Uterus (tissue), 4 donors: Measurements from ENCODE around the gene MX1. TPM values are rescaled to one million over a fixed set of nuclear protein-coding genes. Genes with fewer than 3 reads are reported as not detected.

Source experiments
- DNase-seq, 2 donors: peaks; one replicate each; pipeline ENCODE4 v3.0.0-alpha.2; 2019 to 2020
- H3K27ac ChIP-seq, 2 donors: fragments of 200-600 bp; sonication (generic); 1 replicate in 1 of 2; 2 replicates in 1 of 2; pipeline ENCODE4 v1.5.1; 2016 to 2018
- H3K27me3 ChIP-seq, 2 donors: fragments of 200-600 bp; sonication (generic); one replicate each; pipeline ENCODE4 v1.5.1; 2018 to 2019; ENCODE audit warnings: control low read depth in 1 of 2
- H3K36me3 ChIP-seq, 2 donors: fragments of 200-600 bp; sonication (generic); one replicate each; pipeline ENCODE4 v1.5.1; 2019; ENCODE audit warnings: control low read depth in 1 of 2
- H3K4me1 ChIP-seq, 2 donors: fragments of 200-600 bp; sonication (generic); one replicate each; pipeline ENCODE4 v1.5.1; 2018 to 2019; ENCODE audit warnings: control low read depth in 1 of 2
- H3K4me3 ChIP-seq, 2 donors: fragments of 200-600 bp; sonication (generic); 1 replicate in 1 of 2; 2 replicates in 1 of 2; pipeline ENCODE4 v1.5.1; 2018 to 2019; ENCODE audit warnings: mild to moderate bottlenecking in 1 of 2
- H3K9me3 ChIP-seq, 2 donors: fragments of 200-600 bp; sonication (generic); one replicate each; pipeline ENCODE4 v1.5.1; 2019; ENCODE audit warnings: control low read depth in 1 of 2
- POLR2A ChIP-seq, 2 donors: fragments of 450-650 bp; IDR thresholded peaks; one replicate each; pipeline ENCODE4 v1.6.1; 2016; ENCODE audit warnings: antibody characterized with exemption in 2 of 2, mild to moderate bottlenecking in 1 of 2, moderate library complexity in 1 of 2
- intact Hi-C: fragments of 100-400 bp; cut with DNase I; formaldehyde crosslinking; loops from one replicate; pipeline ENCODE4 v1.15.1; 2023; ENCODE audit warnings: low total_unique reads
- total RNA-seq, 4 donors: library from RNA; depleted of rRNA in 3 of 4; stranded (reverse); fragments of >200 nt in 3 of 4; gene quantifications; one replicate each; pipeline versions ENCODE4 v1.1.0 to v1.2.4, GENCODE V29; 2014 to 2023
- TF ChIP-seq, protein P1 (sequence below), 4 experiments: fragments of 200-600 bp in 2 of 4; fragments of 450-650 bp in 2 of 4; sonication (generic) in 2 of 4; IDR thresholded peaks; one replicate each; pipeline ENCODE4 v1.5.1; 2016 to 2019; ENCODE audit warnings: antibody characterized with exemption in 4 of 4, mild to moderate bottlenecking in 2 of 4, moderate library complexity in 1 of 4
- donor health status: DM: yes; HTN: yes; CAD: no.

MX1 gene
- total RNA-seq, 4 donors from 2014 or later, result 23.5 to 96.3 (median 33.4) TPM

DNA sequence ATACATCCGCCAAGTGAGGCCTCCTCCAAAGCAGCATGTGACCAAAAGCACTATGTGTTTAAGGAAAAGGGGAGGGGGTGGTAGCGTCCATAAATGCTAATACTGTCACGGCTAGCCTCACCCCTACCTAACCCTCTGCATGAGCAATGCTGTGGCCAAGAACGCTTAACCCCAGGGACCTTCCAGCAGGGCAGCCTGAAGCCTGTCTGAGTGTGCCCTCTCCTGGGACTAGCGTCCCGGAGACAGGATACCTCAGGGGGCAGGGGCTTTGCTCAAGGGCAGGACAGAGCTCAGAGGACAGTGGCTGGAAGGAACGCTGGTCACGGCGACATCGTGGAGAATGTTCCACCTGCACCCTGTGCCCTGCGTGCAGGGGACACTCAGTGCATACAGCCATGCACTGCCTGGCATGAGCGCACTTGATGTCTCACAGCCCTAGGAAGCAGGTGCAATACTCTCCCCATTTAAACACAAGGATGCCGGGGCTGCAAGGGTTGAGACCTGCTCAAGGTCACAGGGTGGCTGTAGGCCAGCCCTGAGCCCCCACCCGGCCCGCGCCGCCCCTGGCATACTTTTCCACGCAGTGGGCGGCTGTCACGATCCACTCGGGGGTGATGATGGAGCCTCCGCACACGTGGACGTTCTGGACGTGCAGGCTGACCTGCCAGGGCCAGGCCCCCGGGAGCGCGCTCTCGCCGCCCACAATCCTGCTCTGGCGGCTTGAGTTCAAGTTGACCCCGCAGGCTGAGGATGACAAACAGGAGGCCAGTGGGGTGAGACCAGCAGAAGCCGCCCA is 46.9 kb downstream of the MX1 start:
- intact Hi-C loops, result no loop called here
- no peak for DNase-seq

DNA sequence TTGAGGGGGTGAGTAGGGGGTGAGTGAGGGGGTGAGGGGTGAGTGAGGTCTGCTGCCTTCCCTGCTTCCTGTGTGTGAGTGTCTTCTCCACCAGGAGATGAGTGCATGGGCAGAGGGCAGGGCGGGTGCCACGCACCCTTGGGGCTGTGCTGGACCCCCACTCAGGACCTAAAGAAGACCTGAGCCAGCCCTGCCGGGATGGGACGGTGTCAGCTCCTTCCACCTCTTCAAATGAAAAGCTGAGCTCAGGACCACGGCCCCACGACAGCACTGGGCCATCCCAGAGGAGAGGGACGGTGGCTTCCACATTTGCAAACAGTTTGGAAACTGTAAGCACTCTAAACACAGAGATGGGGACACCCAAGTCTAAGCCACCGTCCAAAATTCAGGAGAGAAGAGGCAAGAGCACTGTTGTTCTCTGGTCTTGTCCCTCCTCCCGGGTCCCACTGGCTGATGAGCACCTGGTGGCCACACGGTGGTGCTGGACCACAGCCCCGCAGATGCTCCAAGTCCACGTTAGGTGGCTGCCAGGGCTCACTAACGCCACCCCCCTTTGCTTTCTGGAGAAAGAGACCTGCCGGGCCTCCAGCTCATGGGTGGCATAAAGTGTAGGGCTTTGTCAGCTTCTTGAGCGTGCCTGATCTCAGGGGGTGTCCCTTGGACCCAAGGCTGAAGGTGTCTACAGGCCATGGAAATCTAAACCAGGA is 49.8 kb downstream of the MX1 start:
- intact Hi-C loops, result no loop called here
- Histone ChIP-seq H3K4me1 (no peaks in the 10 kb centered on the region), H3K9me3 (no peaks in the 10 kb centered on the region), H3K27ac (no peak overlapping the region), H3K27me3 (no peaks in the 10 kb centered on the region), H3K36me3 (no peaks in the 10 kb centered on the region), H3K4me3 (no peak overlapping the region)
- no peak for TF ChIP-seq POLR2A (IDR thresholded peaks at IDR 0.05)
- TF ChIP-seq, protein P1, sequence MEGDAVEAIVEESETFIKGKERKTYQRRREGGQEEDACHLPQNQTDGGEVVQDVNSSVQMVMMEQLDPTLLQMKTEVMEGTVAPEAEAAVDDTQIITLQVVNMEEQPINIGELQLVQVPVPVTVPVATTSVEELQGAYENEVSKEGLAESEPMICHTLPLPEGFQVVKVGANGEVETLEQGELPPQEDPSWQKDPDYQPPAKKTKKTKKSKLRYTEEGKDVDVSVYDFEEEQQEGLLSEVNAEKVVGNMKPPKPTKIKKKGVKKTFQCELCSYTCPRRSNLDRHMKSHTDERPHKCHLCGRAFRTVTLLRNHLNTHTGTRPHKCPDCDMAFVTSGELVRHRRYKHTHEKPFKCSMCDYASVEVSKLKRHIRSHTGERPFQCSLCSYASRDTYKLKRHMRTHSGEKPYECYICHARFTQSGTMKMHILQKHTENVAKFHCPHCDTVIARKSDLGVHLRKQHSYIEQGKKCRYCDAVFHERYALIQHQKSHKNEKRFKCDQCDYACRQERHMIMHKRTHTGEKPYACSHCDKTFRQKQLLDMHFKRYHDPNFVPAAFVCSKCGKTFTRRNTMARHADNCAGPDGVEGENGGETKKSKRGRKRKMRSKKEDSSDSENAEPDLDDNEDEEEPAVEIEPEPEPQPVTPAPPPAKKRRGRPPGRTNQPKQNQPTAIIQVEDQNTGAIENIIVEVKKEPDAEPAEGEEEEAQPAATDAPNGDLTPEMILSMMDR (IDR thresholded peaks at IDR 0.05), result no peak
- no peak for DNase-seq

More for the DNA sequence above, 46.9 kb downstream of the MX1 start:
- H3K27me3 ChIP-seq, result no peaks in the 10 kb centered on the region
- TF ChIP-seq, protein P1 (IDR thresholded peaks at IDR 0.05), result no peak
- no peak for TF ChIP-seq POLR2A (IDR thresholded peaks at IDR 0.05)
- H3K4me3 ChIP-seq, result no peak overlapping the region
- H3K27ac ChIP-seq, result no peak overlapping the region
- no peaks in the 10 kb centered on the region for H3K36me3 ChIP-seq
- H3K4me1 ChIP-seq, result no peaks in the 10 kb centered on the region
- no peaks in the 10 kb centered on the region for H3K9me3 ChIP-seq

DNA sequence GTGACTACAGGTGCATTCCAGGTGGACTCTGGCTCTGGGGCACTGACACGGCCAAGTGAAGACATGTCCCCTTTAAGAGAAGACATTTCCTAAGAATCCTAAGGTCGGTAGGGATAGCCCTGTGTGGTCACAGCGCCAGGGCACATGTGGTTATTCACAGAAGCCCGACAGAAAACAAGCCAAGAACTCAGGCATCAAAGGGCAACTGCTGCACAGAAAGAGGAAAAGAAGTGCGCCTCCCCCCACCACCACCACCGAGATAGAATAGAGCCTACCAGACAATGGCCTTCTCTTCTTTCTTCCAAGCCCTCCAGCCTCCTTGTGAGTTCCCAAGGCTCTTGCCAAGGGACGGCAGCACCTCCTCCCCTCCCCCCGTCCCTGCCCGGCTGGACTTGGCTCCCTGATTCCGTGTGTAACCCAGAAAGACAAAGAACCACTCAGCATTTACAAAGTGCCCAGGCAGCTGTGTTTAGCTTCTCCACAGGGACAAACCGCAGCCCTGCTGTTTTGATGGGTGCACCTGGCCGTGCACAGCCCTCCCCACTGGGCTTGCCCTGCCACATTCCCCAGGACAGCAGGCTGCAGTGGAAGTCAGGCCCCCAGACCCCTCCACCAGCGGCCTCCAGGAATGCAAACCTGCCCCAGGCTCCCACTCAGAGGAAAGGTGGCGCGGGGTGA is 51.7 kb downstream of the MX1 start:
- no peaks in the 10 kb centered on the region for H3K9me3 ChIP-seq
- H3K4me1 ChIP-seq, result no peaks in the 10 kb centered on the region
- TF ChIP-seq, protein P1 (IDR thresholded peaks at IDR 0.05), result no peak
- no peak for TF ChIP-seq POLR2A (IDR thresholded peaks at IDR 0.05)
- H3K27ac ChIP-seq, result no peak overlapping the region
- H3K27me3 ChIP-seq, result no peaks in the 10 kb centered on the region
- no peak for DNase-seq
- no peaks in the 10 kb centered on the region for H3K36me3 ChIP-seq
- no peak overlapping the region for H3K4me3 ChIP-seq
- intact Hi-C loops, result no loop called here

DNA sequence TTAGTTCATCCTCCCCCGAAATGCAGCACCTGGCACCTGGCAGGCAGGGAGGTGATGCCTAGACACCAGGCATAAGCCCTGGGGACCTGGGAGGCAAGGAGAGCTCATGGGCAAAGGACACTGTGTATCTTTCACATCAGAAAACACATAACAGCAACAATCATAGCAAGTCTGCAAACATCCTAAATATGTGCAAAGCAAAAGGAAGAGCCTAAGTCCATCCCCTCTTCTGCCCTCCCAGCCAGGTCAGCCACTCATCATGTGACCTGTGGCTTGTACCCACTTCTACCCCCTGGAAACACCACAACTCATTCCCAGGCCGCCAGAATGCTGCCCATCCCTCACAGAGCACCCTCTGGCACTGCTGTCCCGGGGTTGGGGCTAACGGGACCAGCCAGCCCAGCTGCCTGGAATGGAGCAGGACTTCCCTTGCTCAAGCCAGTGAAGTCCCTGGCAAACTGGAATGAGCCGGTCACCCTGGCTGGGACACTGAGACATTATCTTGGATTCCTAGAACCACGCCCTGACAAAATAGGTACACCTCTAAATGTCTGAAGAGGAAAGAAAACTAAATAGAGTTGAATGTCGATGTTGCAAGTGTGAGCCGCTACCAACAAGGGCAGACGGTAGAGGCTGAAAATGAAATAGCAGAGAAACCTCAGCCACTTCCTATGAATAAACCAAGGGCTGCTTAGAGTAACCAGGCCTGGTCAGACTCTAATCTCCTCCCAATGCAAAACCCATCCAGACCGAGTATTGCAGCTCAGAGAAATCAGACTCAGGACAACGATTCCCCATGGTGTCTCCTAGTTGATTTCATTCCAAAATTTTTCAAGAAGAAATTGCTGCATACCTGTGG is 52.5 kb downstream of the MX1 start:
- Histone ChIP-seq H3K4me3 (no peak overlapping the region), H3K4me1 (no peaks in the 10 kb centered on the region), H3K36me3 (no peaks in the 10 kb centered on the region), H3K9me3 (no peaks in the 10 kb centered on the region), H3K27ac (no peak overlapping the region), H3K27me3 (no peaks in the 10 kb centered on the region)
- TF ChIP-seq POLR2A (IDR thresholded peaks at IDR 0.05), result no peak
- TF ChIP-seq, protein P1 (IDR thresholded peaks at IDR 0.05), result no peak
- intact Hi-C loops, result no loop called here
- DNase-seq, result no peak
